Endodermal cell (in vitro differentiated cells): ENCODE data around the gene IL21R. TPM values are rescaled to one million over a fixed set of nuclear protein-coding genes. Genes with fewer than 3 reads are reported as not detected.

Experiments used
- DNase-seq: peaks from one replicate; pipeline ENCODE4 v3.0.0-alpha.2; 2017
- H3K27ac ChIP-seq: 2 replicates; pipeline ENCODE4 v1.5.1; 2013; ENCODE audit warnings: mild to moderate bottlenecking, low read depth, low read length, moderate library complexity
- H3K27me3 ChIP-seq: 2 replicates; pipeline ENCODE4 v1.6.1; 2013; ENCODE audit warnings: mild to moderate bottlenecking, low read length, moderate library complexity; ENCODE audit not compliant: insufficient read depth, control insufficient read depth, poor library complexity, severe bottlenecking
- H3K36me3 ChIP-seq: 2 replicates; pipeline ENCODE4 v1.7.0; 2013; ENCODE audit warnings: mild to moderate bottlenecking, low read length, moderate library complexity; ENCODE audit not compliant: control insufficient read depth, insufficient read depth
- H3K4me1 ChIP-seq: one replicate; pipeline ENCODE4 v1.7.0; 2013; ENCODE audit warnings: low read length; ENCODE audit not compliant: control insufficient read depth, insufficient read depth
- H3K4me3 ChIP-seq: 2 replicates; pipeline ENCODE4 v1.5.1; 2013; ENCODE audit warnings: mild to moderate bottlenecking, low read length, moderate library complexity
- H3K9ac ChIP-seq: 2 replicates; pipeline ENCODE4 v1.6.1; 2013; ENCODE audit warnings: mild to moderate bottlenecking, low read length, moderate library complexity; ENCODE audit not compliant: poor library complexity, severe bottlenecking; ENCODE audit errors: extremely low read depth
- H3K9me3 ChIP-seq: 2 replicates; pipeline ENCODE4 v1.6.1; 2013; ENCODE audit warnings: mild to moderate bottlenecking, low read length, moderate library complexity; ENCODE audit not compliant: control insufficient read depth
- H3K27ac Mint-ChIP-seq: 2 replicates; pipeline ENCODE4 v1.8.0; 2020; ENCODE audit warnings: mixed read lengths
- H3K27me3 Mint-ChIP-seq: 2 replicates; pipeline ENCODE4 v1.8.0; 2021; ENCODE audit warnings: mild to moderate bottlenecking, mixed read lengths; ENCODE audit not compliant: insufficient read depth
- H3K36me3 Mint-ChIP-seq: 2 replicates; pipeline ENCODE4 v1.8.0; 2020; ENCODE audit warnings: low read depth, mixed read lengths
- H3K4me1 Mint-ChIP-seq: 2 replicates; pipeline ENCODE4 v1.8.0; 2020; ENCODE audit warnings: mixed read lengths
- H3K4me3 Mint-ChIP-seq: 2 replicates; pipeline ENCODE4 v1.8.0; 2020; ENCODE audit warnings: mild to moderate bottlenecking, moderate library complexity, mixed read lengths
- H3K9me3 Mint-ChIP-seq: 2 replicates; pipeline ENCODE4 v1.8.0; 2020; ENCODE audit warnings: mild to moderate bottlenecking, mixed read lengths
- CTCF ChIP-seq: fragments of 200-600 bp; sonication (generic); conservative IDR thresholded peaks from 2 replicates; pipeline ENCODE4 v1.5.0; 2021; ENCODE audit warnings: antibody characterized with exemption, mild to moderate bottlenecking
- WGBS, 2 experiments: methylation state at CpG; one replicate each; pipeline versions ENCODE4 v1.1.5 to v1.1.7; 2013; ENCODE audit warnings: missing lambda C conversion rate in 2 of 2, mixed read lengths in 1 of 2; ENCODE audit not compliant: insufficient coverage in 1 of 2, insufficient read length in 1 of 2; 5-methylcytosine and 5-hydroxymethylcytosine counted together
- total RNA-seq, 2 donors: library from RNA; stranded (reverse); fragmentation: NEBNext Ultra II Directional in 1 of 2; extraction: Animal tissue kit (Norgen Biotek cat#: 25700) in 1 of 2; gene quantifications; 2 replicates in 1 of 2; 3 replicates in 1 of 2; pipeline ENCODE4 v1.2.1, GENCODE V29; 2021

IL21R gene
- total RNA-seq, 2 donors from 2014 or later: 0.18 TPM; not detected in 1

GRCh38 chr16:27413956-27414355 lies 12.0 kb downstream of the IL21R start:
- no peak overlapping the region for H3K4me3 ChIP-seq
- H3K27me3 ChIP-seq: no peaks in the 10 kb centered on the region
- H3K4me3 Mint-ChIP-seq: no peak overlapping the region
- 67% methylated on average over 1 of the region's 2 CpGs; no CpG with 5 or more reads in 1 of the 2 experiments for WGBS, 2 experiments
- TF ChIP-seq CTCF: no peak
- no peaks in the 10 kb centered on the region for H3K27me3 Mint-ChIP-seq
- no peaks in the 10 kb centered on the region for H3K36me3 ChIP-seq
- H3K36me3 Mint-ChIP-seq: no peaks in the 10 kb centered on the region
- H3K9ac ChIP-seq: no peak overlapping the region
- DNase-seq: no peak
- no peak overlapping the region for H3K27ac Mint-ChIP-seq
- H3K9me3 Mint-ChIP-seq: peaks cover under 1% of the 10 kb centered on the region
- H3K4me1 Mint-ChIP-seq: no peaks in the 10 kb centered on the region
- no peak overlapping the region for H3K27ac ChIP-seq
- no peaks in the 10 kb centered on the region for H3K4me1 ChIP-seq
- no peaks in the 10 kb centered on the region for H3K9me3 ChIP-seq

- whole genome bisulfite sequencing, 2 experiments: 84 to 93% methylated on average over 5 to 6 of the region's 6 CpGs
- H3K36me3 Mint-ChIP-seq: no peaks in the 10 kb centered on the region
- Histone ChIP-seq H3K4me3 (no peak overlapping the region), H3K4me1 (no peaks in the 10 kb centered on the region), H3K27ac (no peak overlapping the region), H3K36me3 (no peaks in the 10 kb centered on the region), H3K27me3 (no peaks in the 10 kb centered on the region), H3K9me3 (no peaks in the 10 kb centered on the region), H3K9ac (no peak overlapping the region)
- no peak for DNase-seq
- peaks cover 4% of the 10 kb centered on the region for H3K9me3 Mint-ChIP-seq
- no peak overlapping the region for H3K27ac Mint-ChIP-seq
- no peaks in the 10 kb centered on the region for H3K27me3 Mint-ChIP-seq
- H3K4me1 Mint-ChIP-seq: no peaks in the 10 kb centered on the region
- H3K4me3 Mint-ChIP-seq: no peak overlapping the region
- no peak for TF ChIP-seq CTCF
Measured at GRCh38 chr16:27414788-27415431, 12.9 kb downstream of the IL21R start.

GRCh38 chr16:27417047-27417671 lies 15.2 kb downstream of the IL21R start:
- no peaks in the 10 kb centered on the region for H3K4me1 Mint-ChIP-seq
- TF ChIP-seq CTCF: no peak
- H3K9ac ChIP-seq: no peak overlapping the region
- no peaks in the 10 kb centered on the region for H3K27me3 Mint-ChIP-seq
- WGBS, 2 experiments: 93 to 97% methylated on average over 3 to 4 of the region's 4 CpGs
- no peak overlapping the region for H3K27ac Mint-ChIP-seq
- H3K4me1 ChIP-seq: no peaks in the 10 kb centered on the region
- peaks cover 16% of the 10 kb centered on the region for H3K9me3 ChIP-seq
- no peak overlapping the region for H3K4me3 Mint-ChIP-seq
- H3K36me3 ChIP-seq: no peaks in the 10 kb centered on the region
- H3K4me3 ChIP-seq: no peak overlapping the region
- no peak for DNase-seq
- H3K36me3 Mint-ChIP-seq: no peaks in the 10 kb centered on the region
- H3K9me3 Mint-ChIP-seq: peaks cover 23% of the 10 kb centered on the region
- no peak overlapping the region for H3K27ac ChIP-seq
- no peaks in the 10 kb centered on the region for H3K27me3 ChIP-seq
